IMR-90 (cell line): ENCODE results near the gene OPALIN. TPM values are rescaled to one million over a fixed set of nuclear protein-coding genes. Genes with fewer than 3 reads are reported as not detected.

ENCODE experiments used
- ATAC-seq: fragments of 200-7000 bp; cut with Tn5 transposase; 2 replicates; pipeline ENCODE4 v1.9.1; 2020; ENCODE audit warnings: low read depth, mild to moderate bottlenecking, moderate library complexity
- BruUV-seq: library from RNA; stranded (reverse); fragments of 400-500 nt; replicated peaks from 2 replicates; lab custom pipeline; 2021; lab: Mats Ljungman, UMichigan
- CTCF ChIA-PET: fragments of 300-600 bp; formaldehyde crosslinking; extraction: SDS; loops from one replicate; lab custom pipeline; 2021; ENCODE audit warnings: antibody characterized with exemption; lab: Yijun Ruan, JAX
- POLR2A ChIA-PET: fragments of 300-600 bp; sonication (Branson Sonifier 250); formaldehyde crosslinking; loops from one replicate; lab custom pipeline; 2022; ENCODE audit warnings: antibody characterized with exemption; ENCODE audit not compliant: unreplicated experiment; lab: Charles Lee
- DNase-seq: peaks from one replicate; pipeline ENCODE4 v3.0.0; 2013
- H2AFZ ChIP-seq: replicated peaks from 2 replicates; pipeline ENCODE3; 2013; ENCODE audit warnings: low read length, mild to moderate bottlenecking; ENCODE audit not compliant: poor library complexity
- H2AK5ac ChIP-seq: 2 replicates; pipeline ENCODE4 v1.6.1; 2013; ENCODE audit warnings: low read depth, low read length, inconsistent platforms
- H2AK9ac ChIP-seq: replicated peaks from 2 replicates; pipeline ENCODE3; 2013; ENCODE audit warnings: mild to moderate bottlenecking, low read depth, low read length, moderate library complexity; ENCODE audit not compliant: poor library complexity
- H2BK120ac ChIP-seq: 2 replicates; pipeline ENCODE4 v1.6.1; 2013; ENCODE audit warnings: low read depth, low read length, inconsistent platforms
- H2BK15ac ChIP-seq: 3 replicates; pipeline ENCODE4 v1.6.1; 2013; ENCODE audit warnings: low read depth, low read length, inconsistent platforms
- H2BK20ac ChIP-seq: 2 replicates; pipeline ENCODE4 v1.6.1; 2013; ENCODE audit warnings: low read depth, mild to moderate bottlenecking, inconsistent platforms, low read length, moderate library complexity
- H2BK5ac ChIP-seq: 2 replicates; pipeline ENCODE4 v1.6.1; 2013; ENCODE audit warnings: mild to moderate bottlenecking, low read depth, low read length, inconsistent platforms; ENCODE audit not compliant: poor library complexity, severe bottlenecking
- H3K14ac ChIP-seq: replicated peaks from 2 replicates; pipeline ENCODE4 v1.6.1; 2013; ENCODE audit warnings: low read depth, low read length, inconsistent platforms
- H3K18ac ChIP-seq: 2 replicates; pipeline ENCODE4 v1.6.1; 2013; ENCODE audit warnings: low read depth, low read length, control low read depth
- H3K23ac ChIP-seq: 2 replicates; pipeline ENCODE4 v1.6.1; 2013; ENCODE audit warnings: low read depth, low read length, inconsistent platforms
- H3K27ac ChIP-seq: 2 replicates; pipeline ENCODE4 v1.5.1; 2013; ENCODE audit warnings: mild to moderate bottlenecking, control low read depth, low read length; ENCODE audit not compliant: insufficient read depth
- H3K27me3 ChIP-seq: 2 replicates; pipeline ENCODE4 v1.6.1; 2013; ENCODE audit warnings: low read length; ENCODE audit not compliant: control insufficient read depth, insufficient read depth
- H3K36me3 ChIP-seq: 2 replicates; pipeline ENCODE4 v1.6.1; 2013; ENCODE audit warnings: low read length, mixed read lengths; ENCODE audit not compliant: control insufficient read depth, insufficient read depth
- H3K4ac ChIP-seq: 2 replicates; pipeline ENCODE4 v1.6.1; 2013; ENCODE audit warnings: low read depth, low read length, inconsistent platforms
- H3K4me1 ChIP-seq: 2 replicates; pipeline ENCODE4 v1.6.1; 2013; ENCODE audit warnings: low read length, mixed read lengths; ENCODE audit not compliant: control insufficient read depth, insufficient read depth
- H3K4me2 ChIP-seq: 2 replicates; pipeline ENCODE4 v1.6.1; 2013; ENCODE audit warnings: low read depth, mild to moderate bottlenecking, control low read depth, low read length, moderate library complexity
- H3K4me3 ChIP-seq: 2 replicates; pipeline ENCODE4 v1.5.1; 2013; ENCODE audit warnings: low read depth, mild to moderate bottlenecking, control low read depth, low read length, moderate library complexity; ENCODE audit not compliant: insufficient read depth
- H3K56ac ChIP-seq: 2 replicates; pipeline ENCODE4 v1.6.1; 2013; ENCODE audit warnings: low read length, inconsistent platforms; ENCODE audit not compliant: insufficient read depth; ENCODE audit errors: extremely low read depth
- H3K79me1 ChIP-seq, 2 experiments: 2 replicates each; pipeline ENCODE4 v1.6.1; 2013; ENCODE audit warnings: low read length in 2 of 2, inconsistent platforms in 1 of 2, low read depth in 1 of 2
- H3K9ac ChIP-seq: 2 replicates; pipeline ENCODE4 v1.6.1; 2013; ENCODE audit warnings: low read depth, low read length, control low read depth
- H3K9me1 ChIP-seq: 2 replicates; pipeline ENCODE4 v1.6.1; 2013; ENCODE audit warnings: low read length, inconsistent platforms; ENCODE audit not compliant: insufficient read depth
- H3K9me3 ChIP-seq: 2 replicates; pipeline ENCODE4 v1.6.1; 2013; ENCODE audit warnings: low read length; ENCODE audit not compliant: control insufficient read depth, insufficient read depth
- H4K20me1 ChIP-seq: 2 replicates; pipeline ENCODE4 v1.6.1; 2013; ENCODE audit warnings: low read length, inconsistent platforms; ENCODE audit not compliant: insufficient read depth
- H4K5ac ChIP-seq: 2 replicates; pipeline ENCODE4 v1.6.1; 2013; ENCODE audit warnings: mild to moderate bottlenecking, low read depth, low read length, control low read depth
- H4K8ac ChIP-seq, 2 experiments: 2 replicates each; pipeline ENCODE4 v1.6.1; 2013; ENCODE audit warnings: low read depth in 2 of 2, low read length in 2 of 2, control low read depth in 1 of 2, inconsistent platforms in 1 of 2
- H4K91ac ChIP-seq: 2 replicates; pipeline ENCODE4 v1.6.1; 2013; ENCODE audit warnings: low read depth, low read length, inconsistent platforms; ENCODE audit not compliant: insufficient read depth
- BHLHE40 ChIP-seq: fragments of 150-350 bp; IDR thresholded peaks from 2 replicates; pipeline ENCODE4 v1.6.1; 2016; ENCODE audit warnings: mild to moderate bottlenecking, low read depth, low read length
- CHD1 ChIP-seq: IDR thresholded peaks from 2 replicates; pipeline ENCODE4 v1.6.1; 2012; ENCODE audit warnings: low read depth, low read length, improper control_type of control experiment
- FOS ChIP-seq: fragments of 150-350 bp; IDR thresholded peaks from 2 replicates; pipeline ENCODE4 v1.6.1; 2016; ENCODE audit warnings: low read depth, low read length
- MAFK ChIP-seq: IDR thresholded peaks from 2 replicates; pipeline ENCODE4 v1.6.1; 2012; ENCODE audit warnings: low read depth, low read length, improper control_type of control experiment
- MAZ ChIP-seq: IDR thresholded peaks from 2 replicates; pipeline ENCODE4 v1.6.1; 2012; ENCODE audit warnings: low read depth, mild to moderate bottlenecking, low read length, improper control_type of control experiment, moderate library complexity, borderline replicate concordance
- MXI1 ChIP-seq: IDR thresholded peaks from 2 replicates; pipeline ENCODE4 v1.6.1; 2012; ENCODE audit warnings: low read depth, mild to moderate bottlenecking, low read length, moderate library complexity, borderline replicate concordance
- NFE2L2 ChIP-seq: fragments of 150-350 bp; IDR thresholded peaks from 2 replicates; pipeline ENCODE4 v1.6.1; 2016; ENCODE audit warnings: low read depth, mild to moderate bottlenecking, low read length
- RFX5 ChIP-seq: IDR thresholded peaks from 2 replicates; pipeline ENCODE4 v1.8.0; 2012; ENCODE audit warnings: low read depth, mild to moderate bottlenecking, low read length, moderate library complexity
- SMC3 ChIP-seq: fragments of 150-350 bp; IDR thresholded peaks from 2 replicates; pipeline ENCODE4 v1.6.1; 2016; ENCODE audit warnings: low read depth, mild to moderate bottlenecking, antibody characterized with exemption, low read length, moderate library complexity
- WGBS, 2 experiments: methylation state at CpG; one replicate each; pipeline versions ENCODE4 v1.1.5 to v1.1.7; 2013; ENCODE audit warnings: missing lambda C conversion rate in 2 of 2; ENCODE audit not compliant: insufficient read length in 1 of 2; ENCODE audit errors: extremely low coverage in 2 of 2; 5-methylcytosine and 5-hydroxymethylcytosine counted together
- dilution Hi-C: fragments of 300-500 bp; cut with HindIII; formaldehyde crosslinking; loops from one replicate; pipeline ENCODE4 v1.14.3; 2018; ENCODE audit warnings: low sequenced_read_pairs; ENCODE audit not compliant: unreplicated experiment
- in situ Hi-C: fragments of 300-500 bp; cut with MboI; formaldehyde crosslinking; loops from 3 replicates; pipeline ENCODE4 v1.14.3; 2019; ENCODE audit warnings: low sequenced_read_pairs, inconsistent platforms, mixed read lengths
- intact Hi-C: fragments of 100-400 bp; cut with micrococcal nuclease; formaldehyde crosslinking; loops from 2 replicates; pipeline ENCODE4 v1.10.0; 2022
- polyA plus RNA-seq, 3 experiments: library from polyadenylated mRNA; depleted of rRNA; stranded (reverse); fragments of >200 nt; gene quantifications; 2 replicates each; pipeline ENCODE4 v1.2.3, GENCODE V29; 2012; ENCODE audit warnings: low replicate concordance in 1 of 3
- total RNA-seq: library from RNA; depleted of rRNA; stranded (reverse); fragments of >200 nt; gene quantifications from 2 replicates; pipeline ENCODE4 v1.2.3, GENCODE V29; 2012
- TF ChIP-seq, protein P1 (sequence below): fragments of 150-350 bp; IDR thresholded peaks from 2 replicates; pipeline ENCODE4 v1.6.1; 2017; ENCODE audit warnings: mild to moderate bottlenecking, antibody characterized with exemption, low read length, low read depth
- TF ChIP-seq, protein P2 (sequence below): fragments of 150-350 bp; IDR thresholded peaks from 2 replicates; pipeline ENCODE4 v1.6.1; 2016; ENCODE audit warnings: low read depth, mild to moderate bottlenecking, low read length, moderate library complexity, borderline replicate concordance
- TF ChIP-seq, protein P3 (sequence below): conservative IDR thresholded peaks from 2 replicates; pipeline ENCODE4 v1.5.1; 2012; ENCODE audit warnings: mild to moderate bottlenecking, low read depth, low read length, improper control_type of control experiment

The OPALIN gene
- total and polyA plus RNA-seq, 2 of the 4 experiments (the other 2 are of a cell fraction): not detected

DNA sequence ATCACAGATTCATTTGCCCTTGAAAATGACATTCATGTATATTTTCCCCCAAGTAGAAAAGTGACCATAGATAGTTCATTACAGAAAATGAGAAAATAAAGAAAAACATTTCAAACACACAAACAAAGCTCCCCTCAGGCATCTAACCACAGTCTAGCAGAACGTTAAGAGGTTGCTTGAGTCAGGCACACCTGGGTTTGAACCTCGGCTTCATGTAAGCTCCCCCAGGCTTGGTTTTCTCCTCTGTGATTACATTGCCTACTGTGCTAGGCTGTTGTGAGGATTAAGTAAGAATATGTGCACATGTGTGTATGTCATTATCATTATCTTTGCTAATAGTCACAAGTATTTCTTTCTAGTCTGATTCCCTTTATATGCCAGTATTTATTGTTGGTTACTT is 45.5 kb downstream of the OPALIN start:
- no peaks in the 10 kb centered on the region for H3K27me3 ChIP-seq
- no peak overlapping the region for H3K4me3 ChIP-seq
- no peak overlapping the region for H4K5ac ChIP-seq
- no peaks in the 10 kb centered on the region for H3K79me1 ChIP-seq
- no peak overlapping the region for H3K9ac ChIP-seq
- no peak overlapping the region for H2BK5ac ChIP-seq
- no peaks in the 10 kb centered on the region for H3K9me1 ChIP-seq
- no peaks in the 10 kb centered on the region for H4K20me1 ChIP-seq
- no peak overlapping the region for H2BK120ac ChIP-seq
- in situ Hi-C loops: no loop called here
- dilution Hi-C loops: no loop called here
- no peak overlapping the region for H3K23ac ChIP-seq
- H3K4me2 ChIP-seq: no peak overlapping the region
- ChIA-PET CTCF (no interaction called here), POLR2A (no interaction called here)
- no peak overlapping the region for H2BK20ac ChIP-seq
- no peak overlapping the region for H2AFZ ChIP-seq
- no peak overlapping the region for H2AK5ac ChIP-seq
- H4K8ac ChIP-seq: no peak overlapping the region
- H3K27ac ChIP-seq: no peak overlapping the region
- intact Hi-C loops: no loop called here
- no peak overlapping the region for H3K14ac ChIP-seq
- no peak overlapping the region for H2AK9ac ChIP-seq
- WGBS, 2 experiments: no CpG with 5 or more reads among the region's 2 CpGs
- H3K18ac ChIP-seq: no peak overlapping the region
- TF ChIP-seq MXI1 (no peak), FOS (no peak), SMC3 (no peak), MAFK (no peak), RFX5 (no peak), CHD1 (no peak), NFE2L2 (no peak), BHLHE40 (no peak), MAZ (no peak)
- TF ChIP-seq, protein P1, sequence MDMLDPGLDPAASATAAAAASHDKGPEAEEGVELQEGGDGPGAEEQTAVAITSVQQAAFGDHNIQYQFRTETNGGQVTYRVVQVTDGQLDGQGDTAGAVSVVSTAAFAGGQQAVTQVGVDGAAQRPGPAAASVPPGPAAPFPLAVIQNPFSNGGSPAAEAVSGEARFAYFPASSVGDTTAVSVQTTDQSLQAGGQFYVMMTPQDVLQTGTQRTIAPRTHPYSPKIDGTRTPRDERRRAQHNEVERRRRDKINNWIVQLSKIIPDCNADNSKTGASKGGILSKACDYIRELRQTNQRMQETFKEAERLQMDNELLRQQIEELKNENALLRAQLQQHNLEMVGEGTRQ: no peak
- TF ChIP-seq, protein P2, sequence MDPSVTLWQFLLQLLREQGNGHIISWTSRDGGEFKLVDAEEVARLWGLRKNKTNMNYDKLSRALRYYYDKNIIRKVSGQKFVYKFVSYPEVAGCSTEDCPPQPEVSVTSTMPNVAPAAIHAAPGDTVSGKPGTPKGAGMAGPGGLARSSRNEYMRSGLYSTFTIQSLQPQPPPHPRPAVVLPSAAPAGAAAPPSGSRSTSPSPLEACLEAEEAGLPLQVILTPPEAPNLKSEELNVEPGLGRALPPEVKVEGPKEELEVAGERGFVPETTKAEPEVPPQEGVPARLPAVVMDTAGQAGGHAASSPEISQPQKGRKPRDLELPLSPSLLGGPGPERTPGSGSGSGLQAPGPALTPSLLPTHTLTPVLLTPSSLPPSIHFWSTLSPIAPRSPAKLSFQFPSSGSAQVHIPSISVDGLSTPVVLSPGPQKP: no peak
- TF ChIP-seq, protein P3, sequence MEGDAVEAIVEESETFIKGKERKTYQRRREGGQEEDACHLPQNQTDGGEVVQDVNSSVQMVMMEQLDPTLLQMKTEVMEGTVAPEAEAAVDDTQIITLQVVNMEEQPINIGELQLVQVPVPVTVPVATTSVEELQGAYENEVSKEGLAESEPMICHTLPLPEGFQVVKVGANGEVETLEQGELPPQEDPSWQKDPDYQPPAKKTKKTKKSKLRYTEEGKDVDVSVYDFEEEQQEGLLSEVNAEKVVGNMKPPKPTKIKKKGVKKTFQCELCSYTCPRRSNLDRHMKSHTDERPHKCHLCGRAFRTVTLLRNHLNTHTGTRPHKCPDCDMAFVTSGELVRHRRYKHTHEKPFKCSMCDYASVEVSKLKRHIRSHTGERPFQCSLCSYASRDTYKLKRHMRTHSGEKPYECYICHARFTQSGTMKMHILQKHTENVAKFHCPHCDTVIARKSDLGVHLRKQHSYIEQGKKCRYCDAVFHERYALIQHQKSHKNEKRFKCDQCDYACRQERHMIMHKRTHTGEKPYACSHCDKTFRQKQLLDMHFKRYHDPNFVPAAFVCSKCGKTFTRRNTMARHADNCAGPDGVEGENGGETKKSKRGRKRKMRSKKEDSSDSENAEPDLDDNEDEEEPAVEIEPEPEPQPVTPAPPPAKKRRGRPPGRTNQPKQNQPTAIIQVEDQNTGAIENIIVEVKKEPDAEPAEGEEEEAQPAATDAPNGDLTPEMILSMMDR: no peak
- H3K36me3 ChIP-seq: no peaks in the 10 kb centered on the region
- ATAC-seq (no peak), DNase-seq (no peak)
- no TSS peak for BruUV-seq
- H2BK15ac ChIP-seq: no peak overlapping the region
- H3K56ac ChIP-seq: no peak overlapping the region
- no peak overlapping the region for H4K91ac ChIP-seq
- no peaks in the 10 kb centered on the region for H3K9me3 ChIP-seq
- H3K4ac ChIP-seq: no peak overlapping the region
- H3K4me1 ChIP-seq: no peaks in the 10 kb centered on the region
